Endothelial cell (in vitro differentiated cells): Measurements from ENCODE around the gene CEP76. TPM values are rescaled to one million over a fixed set of nuclear protein-coding genes. Genes with fewer than 3 reads are reported as not detected.
"Not testable (repeated sequence)": the region's sequence is repeated elsewhere in the genome, so short reads cannot be mapped to it uniquely, and the experiment has no call there.

Experiments
- DNase-seq: peaks from one replicate; pipeline ENCODE4 v3.0.0; 2021; ENCODE audit warnings: low spot score
- H3K27ac Mint-ChIP-seq: one replicate; pipeline ENCODE4 v1.8.0; 2021; ENCODE audit warnings: mixed read lengths, inconsistent platforms; ENCODE audit not compliant: unreplicated experiment
- H3K27me3 Mint-ChIP-seq: one replicate; pipeline ENCODE4 v1.8.0; 2021; ENCODE audit warnings: mild to moderate bottlenecking, moderate library complexity, mixed read lengths, inconsistent platforms; ENCODE audit not compliant: unreplicated experiment
- H3K36me3 Mint-ChIP-seq: one replicate; pipeline ENCODE4 v1.8.0; 2021; ENCODE audit warnings: mild to moderate bottlenecking, low read depth, mixed read lengths, inconsistent platforms; ENCODE audit not compliant: unreplicated experiment
- H3K4me1 Mint-ChIP-seq: one replicate; pipeline ENCODE4 v1.8.0; 2021; ENCODE audit warnings: mild to moderate bottlenecking, mixed read lengths, inconsistent platforms; ENCODE audit not compliant: unreplicated experiment
- H3K4me3 Mint-ChIP-seq: one replicate; pipeline ENCODE4 v1.8.0; 2021; ENCODE audit warnings: mild to moderate bottlenecking, mixed read lengths, inconsistent platforms; ENCODE audit not compliant: unreplicated experiment
- H3K9me3 Mint-ChIP-seq: one replicate; pipeline ENCODE4 v1.8.0; 2021; ENCODE audit warnings: mixed read lengths, inconsistent platforms; ENCODE audit not compliant: unreplicated experiment
- total RNA-seq: library from RNA; stranded (reverse); fragmentation: NEBNext Ultra II Directional; extraction: Animal tissue kit (Norgen Biotek cat#: 25700); gene quantifications from one replicate; pipeline ENCODE4 v1.2.1, GENCODE V29; 2021; ENCODE audit not compliant: unreplicated experiment
- TF ChIP-seq, protein P1 (sequence below): fragments of 200-600 bp; sonication (generic); IDR thresholded peaks from one replicate; pipeline ENCODE4 v1.5.0; 2021; ENCODE audit warnings: antibody characterized with exemption; ENCODE audit not compliant: unreplicated experiment

The CEP76 gene
- total RNA-seq, 1 donor from 2014 or later = 9.3 TPM

- Mint-ChIP-seq H3K4me1 (peaks cover 4% of the 10 kb centered on the region), H3K27ac (no peak overlapping the region), H3K27me3 (no peaks in the 10 kb centered on the region), H3K9me3 (no peaks in the 10 kb centered on the region), H3K4me3 (no peak overlapping the region), H3K36me3 (peaks cover 15% of the 10 kb centered on the region)
- DNase-seq = no peak
- TF ChIP-seq, protein P1, sequence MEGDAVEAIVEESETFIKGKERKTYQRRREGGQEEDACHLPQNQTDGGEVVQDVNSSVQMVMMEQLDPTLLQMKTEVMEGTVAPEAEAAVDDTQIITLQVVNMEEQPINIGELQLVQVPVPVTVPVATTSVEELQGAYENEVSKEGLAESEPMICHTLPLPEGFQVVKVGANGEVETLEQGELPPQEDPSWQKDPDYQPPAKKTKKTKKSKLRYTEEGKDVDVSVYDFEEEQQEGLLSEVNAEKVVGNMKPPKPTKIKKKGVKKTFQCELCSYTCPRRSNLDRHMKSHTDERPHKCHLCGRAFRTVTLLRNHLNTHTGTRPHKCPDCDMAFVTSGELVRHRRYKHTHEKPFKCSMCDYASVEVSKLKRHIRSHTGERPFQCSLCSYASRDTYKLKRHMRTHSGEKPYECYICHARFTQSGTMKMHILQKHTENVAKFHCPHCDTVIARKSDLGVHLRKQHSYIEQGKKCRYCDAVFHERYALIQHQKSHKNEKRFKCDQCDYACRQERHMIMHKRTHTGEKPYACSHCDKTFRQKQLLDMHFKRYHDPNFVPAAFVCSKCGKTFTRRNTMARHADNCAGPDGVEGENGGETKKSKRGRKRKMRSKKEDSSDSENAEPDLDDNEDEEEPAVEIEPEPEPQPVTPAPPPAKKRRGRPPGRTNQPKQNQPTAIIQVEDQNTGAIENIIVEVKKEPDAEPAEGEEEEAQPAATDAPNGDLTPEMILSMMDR = no peak
Measured at GRCh38 chr18:12628706-12629702, 73.5 kb downstream of the CEP76 start.

GRCh38 chr18:12627199-12627598 lies 75.3 kb downstream of the CEP76 start:
- H3K36me3 Mint-ChIP-seq = peaks cover 14% of the 10 kb centered on the region
- not testable (repeated sequence) for H3K9me3 Mint-ChIP-seq, H3K27ac Mint-ChIP-seq, H3K4me1 Mint-ChIP-seq, H3K4me3 Mint-ChIP-seq, DNase-seq, H3K27me3 Mint-ChIP-seq

- H3K4me3 Mint-ChIP-seq = no peak overlapping the region
Measured at GRCh38 chr18:12625241-12625640, 77.3 kb downstream of the CEP76 start.

More at GRCh38 chr18:12625241-12625640, 77.3 kb downstream of the CEP76 start:
- TF ChIP-seq, protein P1 = no peak
- Mint-ChIP-seq H3K9me3 (no peaks in the 10 kb centered on the region), H3K27me3 (no peaks in the 10 kb centered on the region), H3K27ac (no peak overlapping the region), H3K36me3 (peaks cover 10% of the 10 kb centered on the region), H3K4me1 (no peaks in the 10 kb centered on the region)
- no peak for DNase-seq

Other genes with a start within 250 kb of the CEP76 start
- 31.3 TPM for gene SPIRE1, start 44.6 kb downstream of the CEP76 start, total RNA-seq
- gene PSMG2, start 319 bp upstream of the CEP76 start, total RNA-seq = 70.4 TPM
- 23.9 TPM for gene PTPN2, start 181.5 kb upstream of the CEP76 start, total RNA-seq
- gene SEH1L, start 245.3 kb upstream of the CEP76 start, total RNA-seq = 35.1 TPM